Tongue (tissue), 2 donors: ENCODE data around the gene YPEL2. TPM values are rescaled to one million over a fixed set of nuclear protein-coding genes. Genes with fewer than 3 reads are reported as not detected.
A peak's percentile ranks its signal among the peaks of the same experiment; 100 is the strongest.
"Not testable (repeated sequence)": the region's sequence is repeated elsewhere in the genome, so short reads cannot be mapped to it uniquely, and the experiment has no call there.

Experiments
- DNase-seq: peaks from one replicate; pipeline ENCODE4 v3.0.0-alpha.2; 2015
- total RNA-seq: library from RNA; depleted of rRNA; stranded (reverse); fragments of >200 nt; gene quantifications from one replicate; pipeline ENCODE4 v1.2.3, GENCODE V29; 2014

The YPEL2 gene
- total RNA-seq, 1 donor from 2014 or later: 39.3 TPM

DNA sequence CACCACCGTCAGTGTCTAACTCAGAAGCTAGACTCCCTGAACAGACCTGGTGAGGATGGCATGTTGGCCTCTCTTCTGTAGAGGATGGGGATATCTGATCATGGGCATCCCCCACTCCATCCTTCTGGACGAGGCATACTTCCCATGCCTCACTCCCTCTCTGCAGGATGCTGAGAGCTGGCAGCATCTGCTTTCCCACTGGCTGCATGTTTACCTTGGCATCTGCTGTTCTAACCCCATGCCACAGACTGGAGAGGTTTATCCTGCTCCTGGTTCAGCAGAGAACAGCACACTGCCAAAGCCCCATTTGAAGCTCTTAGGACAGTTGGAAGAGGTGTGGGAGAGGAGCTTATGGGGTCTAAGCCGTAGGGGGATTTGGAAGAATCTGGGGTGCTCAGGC, 46.0 kb downstream of the YPEL2 start:
- DNase-seq: no peak

DNA sequence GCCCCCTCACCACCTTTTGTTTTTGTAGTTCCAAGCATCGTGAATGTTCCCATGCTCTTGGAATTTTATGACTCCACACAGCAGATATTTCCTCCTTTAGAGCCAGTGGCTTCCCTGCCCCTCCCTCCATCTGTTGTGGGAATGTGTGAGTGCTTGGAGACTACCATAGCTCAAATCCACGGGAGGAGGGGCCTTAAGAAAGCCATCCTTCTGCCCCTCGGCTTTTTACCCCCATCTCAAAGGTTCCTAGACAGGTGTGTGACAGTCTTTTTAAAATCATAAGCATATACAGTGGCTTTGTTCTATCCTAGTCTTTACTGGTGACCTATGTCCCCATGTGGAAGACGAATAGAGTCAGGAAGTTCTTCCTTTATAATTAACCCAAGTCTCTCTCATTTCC, 47.2 kb downstream of the YPEL2 start:
- no peak for DNase-seq

DNA sequence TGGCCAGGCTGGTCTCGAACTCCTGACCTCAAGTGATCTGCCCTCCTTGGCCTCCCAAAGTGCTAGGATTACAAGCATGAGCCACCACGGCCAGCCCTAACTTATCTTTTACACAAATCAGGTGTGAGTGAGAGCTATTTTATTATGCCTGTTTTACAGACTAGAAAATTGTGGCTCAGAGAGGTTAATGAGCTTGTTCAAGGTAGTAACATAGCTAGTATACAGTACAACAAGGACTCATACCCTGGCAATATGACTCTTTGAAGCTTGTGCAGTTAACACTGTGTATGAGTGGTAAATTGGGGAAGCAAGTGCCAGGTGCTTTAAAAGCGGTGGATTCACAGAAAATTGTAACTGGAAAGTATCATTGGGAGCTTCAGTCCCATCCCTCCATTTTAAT, 49.0 kb downstream of the YPEL2 start:
- DNase-seq: no peak

DNA sequence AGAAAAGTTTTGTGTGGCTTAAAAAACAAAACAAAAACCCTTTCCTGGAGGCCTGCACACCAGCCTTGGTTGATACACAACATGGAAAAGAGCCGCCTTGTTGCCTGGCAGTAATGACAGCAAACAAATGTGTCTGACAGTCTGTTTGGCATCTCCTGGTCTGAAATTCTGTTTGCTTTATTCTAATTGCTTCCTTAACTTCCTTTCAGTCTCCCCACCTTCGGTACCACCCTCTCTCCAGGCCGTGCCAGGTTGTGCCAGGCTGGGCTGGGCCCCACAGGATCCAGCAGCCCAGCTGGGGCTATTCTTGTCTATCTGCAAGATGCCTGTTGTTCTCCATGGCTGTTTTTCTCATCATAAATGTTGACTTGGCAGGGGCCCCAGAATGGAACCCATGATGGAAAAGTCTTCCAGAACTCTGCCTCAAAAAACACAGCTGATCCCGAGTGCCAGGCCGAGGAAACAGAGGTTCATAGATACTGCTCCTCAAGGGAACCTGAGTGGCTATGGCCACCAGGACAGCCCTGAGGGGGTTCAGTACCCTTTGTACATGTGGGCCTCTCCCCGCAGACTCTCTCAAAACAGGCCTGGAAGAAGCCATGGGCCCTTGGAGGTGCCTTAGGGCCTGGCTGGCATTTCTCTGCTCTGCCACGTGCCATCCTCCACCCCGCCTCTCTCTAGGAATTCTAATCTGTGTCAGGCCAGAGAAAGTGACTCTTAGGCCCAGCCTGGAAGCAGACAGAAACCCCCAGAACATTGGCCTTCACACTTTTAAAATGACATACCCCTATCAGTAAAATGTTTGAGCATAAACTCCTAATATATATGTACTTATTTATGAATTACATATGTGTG, 50.5 kb downstream of the YPEL2 start:
- DNase-seq: peak; percentile 66

DNA sequence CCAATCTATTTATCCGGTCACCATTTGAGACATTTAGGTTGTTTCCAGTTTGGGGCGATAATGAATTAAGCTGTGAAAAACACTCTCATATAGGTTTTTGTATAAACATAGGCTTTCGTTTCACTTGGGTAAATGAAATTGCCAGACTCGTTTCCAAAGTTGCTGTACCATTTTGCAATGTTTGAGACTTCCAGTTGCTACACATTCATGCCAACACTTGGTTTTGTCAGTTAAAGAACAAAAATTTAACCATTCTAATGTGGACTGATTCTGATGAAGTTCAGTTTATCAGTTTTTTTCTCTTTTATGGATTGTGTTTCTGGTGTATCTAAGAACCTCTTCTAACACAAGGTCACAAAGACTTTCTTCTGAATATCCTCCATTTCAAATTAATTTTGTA, 52.4 kb downstream of the YPEL2 start:
- no peak for DNase-seq

DNA sequence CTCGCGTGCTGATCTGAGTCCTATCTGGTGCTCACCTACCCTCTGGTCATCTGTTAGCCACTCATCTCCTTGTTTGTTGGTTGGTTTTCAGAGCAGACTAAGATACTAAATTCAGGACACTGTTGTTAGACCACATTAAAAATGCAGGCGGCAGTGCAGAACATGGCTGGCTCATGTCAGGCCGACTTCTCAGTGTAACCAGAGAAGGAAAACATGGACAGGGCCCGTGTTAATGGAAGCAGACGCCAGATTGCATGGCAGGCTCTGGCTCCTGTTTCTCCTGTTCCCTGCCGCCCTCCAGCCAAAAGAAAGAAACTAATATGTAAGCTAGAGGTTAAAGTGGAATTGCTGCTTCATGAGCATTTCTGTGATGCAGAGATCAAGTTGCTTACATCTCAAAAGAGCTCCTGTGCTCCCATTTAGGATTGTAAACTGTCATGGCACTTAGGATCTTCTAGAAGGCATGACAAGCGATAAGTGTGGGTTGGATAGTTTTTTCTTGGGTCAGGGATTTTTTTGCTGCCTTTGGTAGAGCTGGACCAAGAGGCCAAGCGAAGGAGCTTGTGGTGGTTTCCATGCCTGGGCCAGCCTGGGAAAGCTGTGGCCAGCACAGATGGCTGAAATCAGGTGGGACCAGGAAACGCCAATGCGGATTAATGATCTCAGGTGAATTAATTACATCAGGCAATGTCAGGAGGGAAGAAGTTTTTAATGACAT, 56.1 kb downstream of the YPEL2 start:
- DNase-seq: peak; percentile 77

DNA sequence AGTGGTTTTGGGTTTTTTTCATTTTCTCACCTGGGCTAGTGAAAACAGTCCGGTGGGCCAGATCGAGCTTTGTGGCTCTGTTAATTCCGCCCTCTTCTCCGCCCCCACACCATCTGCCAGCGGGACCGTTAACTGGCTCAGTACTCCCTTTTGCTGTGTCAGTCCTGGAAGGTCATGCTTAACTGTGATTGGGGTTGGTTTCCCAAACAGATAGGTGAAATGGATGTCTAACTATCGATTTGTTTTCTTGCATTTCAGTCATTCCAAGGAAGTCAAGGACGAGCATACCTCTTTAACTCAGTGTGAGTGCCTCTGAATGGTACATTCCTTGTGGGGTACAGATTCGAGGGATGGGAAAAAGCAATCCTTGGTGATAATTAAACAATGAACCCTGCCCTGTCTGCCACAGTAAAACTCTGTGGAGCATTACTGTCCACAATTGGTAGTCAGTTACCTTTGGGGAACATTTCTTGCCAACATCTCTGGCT, 56.7 kb downstream of the YPEL2 start:
- DNase-seq: no peak

DNA sequence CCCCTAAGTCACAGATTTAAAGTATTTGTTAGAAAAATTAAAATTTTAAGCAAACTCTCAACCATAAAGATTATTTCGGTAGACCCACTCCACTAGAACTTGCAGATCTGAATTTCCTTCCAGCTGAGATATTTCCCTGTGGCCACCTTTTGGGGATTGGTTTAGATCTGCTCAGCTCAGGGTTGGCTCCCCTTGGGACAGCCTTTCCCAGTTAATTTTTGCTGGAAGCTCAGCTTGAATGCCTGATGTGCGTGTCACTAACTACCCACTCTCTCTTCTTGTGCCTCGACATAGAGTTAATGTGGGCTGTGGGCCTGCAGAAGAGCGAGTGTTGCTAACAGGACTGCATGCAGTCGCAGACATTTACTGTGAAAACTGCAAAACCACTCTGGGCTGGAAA, 57.6 kb downstream of the YPEL2 start:
- DNase-seq: no peak

DNA sequence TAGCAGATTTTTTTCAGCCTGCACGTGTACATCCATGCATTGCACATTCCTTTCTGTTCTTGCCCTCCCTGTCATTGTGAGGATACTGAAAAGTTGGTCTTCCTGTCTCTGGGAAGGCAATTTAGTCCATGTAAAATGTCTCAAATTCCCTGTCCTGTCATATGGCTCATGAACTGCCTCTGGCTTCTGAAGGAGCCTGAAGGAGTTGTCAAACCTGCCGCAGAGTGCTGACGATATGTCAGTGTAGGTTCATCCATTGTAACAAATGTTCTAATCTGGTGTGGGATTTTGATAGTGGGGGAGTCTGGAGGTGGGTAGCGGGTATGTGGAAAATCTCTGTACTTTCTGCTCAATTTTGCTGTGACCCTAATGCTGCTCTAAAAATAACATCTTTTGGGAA, 59.6 kb downstream of the YPEL2 start:
- DNase-seq: no peak

DNA sequence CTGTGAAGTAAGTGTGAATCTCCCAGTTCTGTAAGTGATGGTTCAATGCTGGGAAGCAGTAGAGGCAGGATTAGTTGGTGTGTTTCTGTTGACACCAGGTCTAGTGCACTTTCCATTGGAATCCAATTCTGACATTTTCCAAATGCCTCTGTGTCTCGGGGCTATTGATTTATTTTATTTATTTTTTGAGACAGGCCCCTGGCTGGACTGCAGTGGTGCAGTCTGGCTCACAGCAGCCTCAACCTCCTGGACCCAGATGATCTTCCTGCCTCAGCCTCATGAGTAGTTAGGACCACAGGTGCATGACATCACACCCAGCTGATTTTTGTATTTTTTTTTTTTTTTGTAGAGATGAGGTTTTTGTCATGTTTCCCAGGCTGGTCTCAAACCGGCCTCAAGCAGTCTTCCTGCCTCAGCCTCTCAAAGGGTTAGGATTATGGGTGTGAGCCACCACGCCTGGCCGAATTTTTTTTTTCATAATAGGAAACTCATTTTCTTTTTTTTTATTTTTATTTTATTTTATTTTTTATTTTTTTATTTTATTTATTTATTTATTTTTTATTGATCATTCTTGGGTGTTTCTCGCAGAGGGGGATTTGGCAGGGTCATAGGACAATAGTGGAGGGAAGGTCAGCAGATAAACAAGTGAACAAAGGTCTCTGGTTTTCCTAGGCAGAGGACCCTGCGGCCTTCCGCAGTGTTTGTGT, 61.7 kb downstream of the YPEL2 start:
- DNase-seq: no peak

DNA sequence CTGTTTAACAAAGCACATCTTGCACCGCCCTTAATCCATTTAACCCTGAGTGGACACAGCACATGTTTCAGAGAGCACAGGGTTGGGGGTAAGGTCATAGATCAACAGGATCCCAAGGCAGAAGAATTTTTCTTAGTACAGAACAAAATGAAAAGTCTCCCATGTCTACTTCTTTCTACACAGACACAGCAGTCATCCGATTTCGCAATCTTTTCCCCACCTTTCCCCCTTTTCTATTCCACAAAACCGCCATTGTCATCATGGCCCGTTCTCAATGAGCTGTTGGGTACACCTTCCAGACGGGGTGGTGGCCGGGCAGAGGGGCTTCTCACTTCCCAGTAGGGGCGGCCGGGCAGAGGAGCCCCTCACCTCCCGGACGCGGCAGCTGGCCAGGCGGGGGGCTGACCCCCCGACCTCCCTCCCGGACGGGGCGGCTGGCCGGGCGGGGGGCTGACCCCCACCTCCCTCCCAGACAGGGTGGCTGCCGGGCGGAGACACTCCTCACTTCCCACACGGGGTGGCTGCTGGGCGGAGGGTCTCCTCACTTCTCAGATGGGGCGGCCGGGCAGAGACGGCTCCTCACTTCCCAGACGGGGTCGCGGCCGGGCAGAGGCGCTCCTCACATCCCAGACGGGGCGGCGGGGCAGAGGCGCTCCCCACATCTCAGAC, 62.4 kb downstream of the YPEL2 start:
- not testable (repeated sequence) for DNase-seq

DNA sequence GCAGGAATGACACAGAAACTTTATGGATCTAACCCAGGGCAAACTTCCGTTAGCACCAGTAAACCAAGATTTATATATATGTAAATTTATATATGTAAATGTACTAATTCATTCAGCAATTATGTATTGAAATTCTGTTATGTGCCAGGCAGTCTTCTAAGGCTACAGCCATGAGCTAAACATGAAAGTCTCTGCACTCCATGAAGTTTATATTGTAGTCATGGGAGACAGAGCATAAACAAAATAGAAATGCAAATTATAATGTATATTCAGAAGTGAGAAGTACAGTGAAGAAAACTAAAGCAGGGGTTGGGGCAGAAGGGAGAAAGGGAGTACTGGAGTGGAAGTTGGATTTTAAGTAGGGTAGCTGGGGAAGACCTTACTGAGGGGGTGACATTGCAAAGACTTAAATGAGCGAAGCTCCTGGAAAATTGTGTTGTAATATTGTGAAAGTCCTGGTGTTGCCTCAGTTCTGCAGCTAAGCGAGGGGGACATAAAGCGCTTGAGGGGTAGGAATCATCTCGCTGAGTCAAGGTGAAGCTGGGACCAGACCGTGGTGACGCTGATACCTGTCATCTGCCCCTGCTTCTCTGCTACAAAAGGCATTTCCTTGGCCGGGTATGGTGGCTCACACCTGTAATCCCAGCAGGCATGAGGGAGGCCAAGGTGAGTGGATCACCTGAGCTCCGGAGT, 64.8 kb downstream of the YPEL2 start:
- DNase-seq: no peak

DNA sequence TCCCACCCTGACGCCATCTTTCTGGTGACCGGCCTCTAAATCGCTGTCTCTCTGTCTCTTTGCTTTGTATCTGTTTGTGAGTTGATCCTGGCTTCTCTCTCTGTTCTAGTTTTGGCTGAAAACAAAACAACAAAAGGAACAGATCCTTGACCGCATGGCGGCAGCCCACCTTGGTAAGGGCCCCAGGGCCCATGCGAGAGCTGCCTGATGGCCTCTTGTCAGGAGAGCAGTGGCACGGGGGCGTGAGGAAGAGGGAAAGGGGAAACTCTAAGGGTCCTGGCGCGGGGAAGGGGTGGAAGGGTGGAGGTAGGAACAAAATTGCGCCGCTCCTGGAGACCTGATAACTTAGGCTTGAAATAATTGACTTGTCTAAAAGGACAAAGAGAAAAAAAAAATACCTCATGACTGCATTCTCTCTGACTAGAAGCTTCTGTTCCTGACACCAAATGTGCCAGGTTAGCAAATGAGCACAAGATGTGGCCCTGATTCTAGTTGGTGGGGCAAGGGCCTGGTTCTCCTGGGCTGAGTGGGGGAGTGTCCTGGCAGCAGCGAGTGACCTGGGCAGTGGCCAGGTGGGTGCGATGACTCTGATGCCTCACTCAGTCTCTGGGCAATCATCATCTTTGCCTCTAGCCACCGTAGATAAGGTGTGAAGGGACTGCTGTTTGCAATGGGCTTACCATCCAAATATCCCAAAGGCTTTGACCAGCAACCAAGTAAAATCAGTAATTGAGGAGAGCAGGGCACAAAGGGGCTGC, 66.0 kb downstream of the YPEL2 start:
- no peak for DNase-seq

DNA sequence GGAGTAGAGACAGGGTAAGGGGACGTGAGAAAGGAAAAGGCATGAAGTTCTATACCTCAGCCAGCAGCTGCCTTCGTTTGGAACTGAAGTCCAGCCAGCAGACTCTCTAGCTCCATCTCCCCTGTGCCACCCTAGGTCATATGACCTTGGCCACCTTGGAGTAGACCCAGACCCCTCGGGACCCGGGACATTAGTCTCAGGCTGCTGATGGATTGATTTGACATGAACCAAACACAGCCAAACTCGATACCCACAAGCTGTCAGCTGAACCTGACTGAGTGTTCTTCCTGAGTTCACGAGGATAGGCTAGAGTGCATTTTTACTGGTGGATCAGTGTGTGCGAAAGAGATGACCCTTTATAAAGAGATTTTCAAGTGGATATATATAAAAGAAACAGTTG, 68.5 kb downstream of the YPEL2 start:
- no peak for DNase-seq

DNA sequence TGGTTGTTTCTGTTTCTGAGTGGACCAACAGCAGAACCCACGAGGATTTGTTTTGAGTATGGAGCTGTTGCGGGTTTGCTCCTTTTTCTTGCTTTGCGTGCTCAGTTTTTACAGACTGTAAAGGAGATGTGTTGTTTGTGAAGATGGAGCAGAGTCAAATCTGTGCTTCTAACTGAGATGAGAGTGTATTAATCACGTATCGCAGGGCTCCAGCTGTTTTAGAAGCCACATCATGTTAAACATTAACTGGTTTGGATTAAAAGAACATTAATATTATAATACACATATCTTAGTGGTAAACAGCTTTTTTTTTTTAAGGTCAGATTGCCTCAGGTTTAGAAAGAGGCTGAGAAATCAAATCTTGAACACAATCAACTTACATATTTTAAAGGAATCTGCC, 69.4 kb downstream of the YPEL2 start:
- DNase-seq: no peak

DNA sequence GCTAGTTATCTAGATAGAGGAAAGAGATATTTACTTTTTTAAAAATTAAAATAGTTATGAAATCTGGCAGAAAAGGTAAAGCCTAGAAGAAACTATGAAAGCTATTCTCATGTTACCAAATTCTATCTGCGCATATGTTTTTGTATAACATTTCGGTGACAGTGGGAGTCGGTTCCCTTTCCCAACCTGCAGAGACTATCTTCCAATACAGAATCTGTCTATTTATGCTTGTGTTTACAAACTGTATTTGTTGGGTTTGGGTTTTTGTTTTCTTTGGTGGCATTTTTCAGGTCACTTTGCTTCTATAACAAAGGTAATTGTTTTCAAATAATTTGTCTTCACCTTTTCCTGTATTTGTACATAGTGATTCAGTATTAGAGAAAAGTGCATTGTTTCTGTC, 69.8 kb downstream of the YPEL2 start:
- DNase-seq: no peak

DNA sequence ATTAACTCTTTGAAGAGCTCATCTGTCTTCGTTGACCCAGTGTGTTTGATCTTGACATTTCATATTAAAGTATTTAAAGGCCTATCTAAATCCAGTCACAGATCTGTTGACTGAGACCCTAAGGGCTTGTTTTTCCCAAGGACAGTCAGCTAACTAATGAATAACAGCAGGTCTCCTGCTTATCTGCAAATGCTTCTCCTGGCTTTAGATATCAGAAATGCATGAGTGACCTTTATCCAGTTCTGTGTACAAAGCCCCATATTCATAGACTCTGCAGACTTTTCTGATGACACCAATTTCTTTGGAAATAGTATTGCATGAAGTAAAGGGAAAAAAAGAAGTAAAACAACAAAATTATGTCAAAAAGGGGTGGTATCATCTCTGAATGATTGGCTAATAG, 70.3 kb downstream of the YPEL2 start:
- no peak for DNase-seq

DNA sequence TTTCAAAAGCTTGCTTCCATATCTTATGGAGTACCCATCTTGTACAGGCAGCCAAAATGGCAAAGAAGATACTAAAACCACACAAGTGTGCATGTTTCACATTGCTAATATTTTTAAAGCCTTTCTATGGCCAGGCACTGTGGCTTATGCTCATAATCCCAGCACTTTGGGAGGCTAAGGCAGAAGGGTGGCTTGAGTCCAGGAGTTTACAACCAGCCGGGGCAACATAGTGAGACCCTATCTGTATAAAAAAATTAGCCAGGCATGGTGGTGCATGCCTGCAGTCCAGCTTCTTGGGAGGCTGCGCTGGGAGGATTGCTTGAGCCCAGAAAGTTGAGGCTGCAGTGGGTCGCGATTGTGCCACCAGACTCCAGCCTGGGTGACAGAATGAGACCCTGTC, 71.3 kb downstream of the YPEL2 start:
- DNase-seq: no peak

DNA sequence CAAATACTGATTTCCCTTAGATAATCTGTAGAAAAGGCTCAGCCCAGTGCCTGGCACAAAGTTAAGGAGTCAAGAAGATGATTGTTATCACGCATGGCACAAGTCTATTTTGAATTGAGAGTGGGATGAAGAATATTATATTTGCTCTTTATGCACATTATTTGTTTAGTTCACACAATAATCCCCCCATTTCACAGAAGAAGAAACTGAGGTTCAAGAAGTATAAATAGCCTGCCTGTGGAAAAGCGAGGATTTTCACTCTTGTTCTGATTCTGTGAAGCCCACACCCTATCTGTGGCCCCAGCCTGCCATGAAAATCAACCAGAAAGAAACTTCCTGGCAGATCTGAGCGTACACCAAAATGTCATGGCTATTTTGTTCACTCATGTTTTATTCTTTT, 73.0 kb downstream of the YPEL2 start:
- no peak for DNase-seq

DNA sequence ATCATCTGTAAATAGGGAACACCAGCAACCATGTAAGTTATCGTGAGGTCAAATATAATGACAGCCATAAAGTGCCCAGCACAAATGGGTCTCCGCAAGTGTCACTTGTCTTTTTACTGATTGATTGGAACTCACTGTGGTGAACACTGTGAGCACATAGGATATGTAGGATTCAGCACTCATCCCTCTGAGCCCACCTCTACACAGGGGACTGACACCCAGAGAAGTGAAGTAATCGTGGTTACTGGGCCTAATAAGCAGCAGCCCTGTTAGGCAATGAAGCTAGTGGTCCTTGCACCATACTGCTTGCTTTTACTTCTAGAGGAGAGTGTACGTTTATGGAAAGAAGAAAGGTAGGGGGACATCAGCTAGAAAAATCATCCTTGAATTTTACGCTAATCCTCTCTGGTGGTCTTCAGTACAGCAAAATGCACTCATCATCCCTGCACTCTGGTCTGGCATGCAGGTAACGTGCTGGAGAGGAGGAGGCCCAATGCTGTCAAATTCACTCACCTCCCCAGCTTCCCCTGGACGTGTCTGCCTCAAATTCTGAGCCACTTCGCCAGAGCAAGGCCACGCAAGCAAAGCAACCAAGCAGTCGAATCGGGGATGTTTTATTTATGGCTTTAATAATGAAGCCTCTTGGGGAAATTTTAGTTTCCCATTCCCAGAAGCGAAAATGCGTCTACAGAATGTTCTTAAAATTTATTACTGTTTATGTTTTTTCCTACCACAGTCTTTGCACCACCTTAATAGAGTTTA, 74.7 kb downstream of the YPEL2 start:
- no peak for DNase-seq
